ENCODE data around the gene SNRNP35.
"Not testable (repeated sequence)": the region's sequence is repeated elsewhere in the genome, so short reads cannot be mapped to it uniquely, and the experiment has no call there.

Gene SNRNP35

GRCh38 chr12:123491056-123491455 lies 33.1 kb downstream of the SNRNP35 start:
- DNase-seq = no peak

GRCh38 chr12:123491481-123491880 lies 33.5 kb downstream of the SNRNP35 start:
- no peak for DNase-seq

- not testable (repeated sequence) for DNase-seq
These were observed 34.5 kb downstream of the SNRNP35 start for GRCh38 chr12:123492339-123493039.

GRCh38 chr12:123494124-123494851 lies 36.3 kb downstream of the SNRNP35 start:
- no peak for DNase-seq

GRCh38 chr12:123497065-123497464 lies 39.1 kb downstream of the SNRNP35 start:
- no peak for DNase-seq

- DNase-seq = no peak
These were observed 40.3 kb downstream of the SNRNP35 start for GRCh38 chr12:123498126-123498825.

- no peak for DNase-seq
These were observed 41.4 kb downstream of the SNRNP35 start for GRCh38 chr12:123499332-123499731.

GRCh38 chr12:123502163-123502704 lies 44.3 kb downstream of the SNRNP35 start:
- DNase-seq = no peak

- no peak for DNase-seq
These were observed 48.3 kb downstream of the SNRNP35 start for GRCh38 chr12:123506059-123506842.

- DNase-seq = no peak
These were observed 48.9 kb downstream of the SNRNP35 start for GRCh38 chr12:123506843-123507236.

GRCh38 chr12:123512838-123513665 lies 55.1 kb downstream of the SNRNP35 start:
- no peak for DNase-seq

GRCh38 chr12:123513805-123514204 lies 55.9 kb downstream of the SNRNP35 start:
- no peak for DNase-seq

- not testable (repeated sequence) for DNase-seq
These were observed 56.8 kb downstream of the SNRNP35 start for GRCh38 chr12:123514582-123515221.

- no peak for DNase-seq
These were observed 58.4 kb downstream of the SNRNP35 start for GRCh38 chr12:123516216-123516780.
